NCI-H2227 (cell line): ENCODE data around the gene PMVK.
A peak's percentile ranks its signal among the peaks of the same experiment; 100 is the strongest.

ENCODE experiments used
- DNase-seq: peaks from one replicate; lab custom pipeline; 2025; ENCODE audit not compliant: unreplicated experiment; lab: John Stamatoyannopoulos, UW

PMVK gene

GRCh38 chr1:154967331-154967950 lies 30.9 kb upstream of the PMVK start:
- no peak for DNase-seq

- DNase-seq: no peak
Observed at GRCh38 chr1:154966111-154966510, 29.6 kb upstream of the PMVK start.

DNA sequence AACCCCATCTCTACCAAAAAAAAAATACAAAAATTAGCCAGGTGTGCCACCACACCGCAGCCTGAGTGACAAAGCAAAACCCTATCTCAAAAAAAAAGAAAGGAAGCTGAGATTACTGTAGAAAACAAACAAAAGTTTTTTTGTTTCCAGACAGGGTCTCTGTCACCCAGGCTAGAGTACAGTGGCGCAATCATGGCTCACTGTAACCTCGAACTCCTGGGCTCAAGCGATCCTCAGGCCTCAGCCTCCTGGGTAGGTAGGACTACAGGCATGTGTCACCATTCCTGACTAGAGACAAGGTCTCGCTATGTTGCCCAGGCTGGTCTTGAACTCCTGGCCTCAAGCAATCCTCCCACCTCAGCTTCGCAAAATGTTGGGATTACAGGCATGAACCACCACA lies 27.8 kb upstream of the PMVK start:
- no peak for DNase-seq

GRCh38 chr1:154963643-154964042 lies 27.1 kb upstream of the PMVK start:
- no peak for DNase-seq

DNA sequence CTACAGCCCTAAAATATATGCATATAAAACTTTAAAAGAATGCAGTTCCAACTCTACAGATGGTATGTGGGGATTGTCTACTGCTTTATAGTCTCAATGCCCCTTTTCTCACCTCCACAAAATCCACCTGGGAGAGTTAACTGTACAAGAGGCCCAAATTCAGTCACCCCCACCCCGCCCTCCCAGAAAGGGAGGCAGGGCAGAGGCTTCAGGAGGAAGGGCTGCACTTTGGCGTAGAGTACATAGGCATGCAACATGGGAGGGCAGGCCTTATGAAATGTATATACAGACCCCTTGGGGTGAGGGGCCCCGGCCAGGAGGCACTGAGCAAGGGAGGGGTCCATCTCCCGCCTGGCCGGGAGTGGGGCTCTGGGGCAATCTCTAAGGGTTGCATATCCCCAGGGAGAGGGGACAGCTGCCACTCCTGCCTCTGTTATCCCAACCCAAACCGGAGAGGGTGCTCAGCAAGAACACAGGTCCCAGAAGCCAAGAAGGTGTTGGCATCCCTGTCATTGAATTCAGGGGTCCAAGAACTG lies 26.3 kb upstream of the PMVK start:
- no peak for DNase-seq

DNA sequence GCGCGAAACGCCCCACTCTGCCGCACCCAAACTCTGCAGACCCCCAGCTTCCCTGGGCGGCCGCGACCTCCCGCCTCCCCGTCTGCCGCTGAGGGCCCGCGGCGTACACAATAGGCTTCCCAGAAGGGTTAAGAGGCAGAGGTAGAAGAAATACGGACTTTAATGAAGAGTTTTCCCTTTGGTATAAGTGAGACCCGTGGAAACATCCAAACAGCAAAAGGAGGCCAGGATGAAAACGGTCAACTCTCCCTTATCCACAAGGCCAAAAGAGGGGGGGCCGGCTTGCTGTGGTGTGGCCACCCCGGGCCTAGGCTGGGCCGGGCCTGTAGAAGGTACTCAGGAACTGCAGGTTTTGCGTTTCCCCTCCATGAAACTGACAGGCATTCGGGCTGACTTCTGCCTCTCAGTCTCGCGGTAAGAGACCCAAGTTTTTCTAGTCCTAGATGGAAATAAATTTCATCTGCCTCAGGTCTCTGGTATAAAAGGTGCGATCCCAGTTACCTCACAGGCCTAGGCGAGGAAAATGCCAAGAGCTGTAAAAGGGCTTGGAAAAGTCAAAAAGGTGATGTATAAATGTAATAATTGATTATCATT lies 25.7 kb upstream of the PMVK start:
- DNase-seq: no peak

- DNase-seq: peak; percentile 92
Observed at GRCh38 chr1:154961207-154962155, 25.0 kb upstream of the PMVK start, which contains the start of gene PYGO2. PYGO2 (minus strand) TSS chr1:154961782; CDS start chr1:154961576, 206 bp downstream.

GRCh38 chr1:154960446-154961136 lies 24.1 kb upstream of the PMVK start:
- no peak for DNase-seq

DNA sequence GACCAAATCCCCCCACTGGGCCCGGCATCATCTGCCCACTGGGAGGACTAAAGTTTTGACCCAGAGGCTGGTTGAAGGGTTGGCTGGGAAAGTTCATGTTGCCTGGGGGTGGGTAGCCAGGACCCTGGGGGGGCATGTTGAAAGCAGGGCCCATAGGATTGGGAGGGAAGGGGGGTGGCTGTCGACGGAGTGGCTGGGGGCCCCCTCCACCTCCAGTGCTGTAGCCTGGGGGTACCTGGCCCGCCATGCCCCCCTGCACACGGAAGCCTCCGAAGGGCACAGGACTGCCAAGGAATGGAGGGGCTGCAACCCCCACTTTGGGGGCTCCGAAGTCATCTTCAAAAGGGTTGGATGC lies 22.9 kb upstream of the PMVK start:
- no peak for DNase-seq

- DNase-seq: no peak
Observed at GRCh38 chr1:154958681-154959425, 22.3 kb upstream of the PMVK start.

GRCh38 chr1:154958036-154958435 lies 21.5 kb upstream of the PMVK start:
- no peak for DNase-seq

DNA sequence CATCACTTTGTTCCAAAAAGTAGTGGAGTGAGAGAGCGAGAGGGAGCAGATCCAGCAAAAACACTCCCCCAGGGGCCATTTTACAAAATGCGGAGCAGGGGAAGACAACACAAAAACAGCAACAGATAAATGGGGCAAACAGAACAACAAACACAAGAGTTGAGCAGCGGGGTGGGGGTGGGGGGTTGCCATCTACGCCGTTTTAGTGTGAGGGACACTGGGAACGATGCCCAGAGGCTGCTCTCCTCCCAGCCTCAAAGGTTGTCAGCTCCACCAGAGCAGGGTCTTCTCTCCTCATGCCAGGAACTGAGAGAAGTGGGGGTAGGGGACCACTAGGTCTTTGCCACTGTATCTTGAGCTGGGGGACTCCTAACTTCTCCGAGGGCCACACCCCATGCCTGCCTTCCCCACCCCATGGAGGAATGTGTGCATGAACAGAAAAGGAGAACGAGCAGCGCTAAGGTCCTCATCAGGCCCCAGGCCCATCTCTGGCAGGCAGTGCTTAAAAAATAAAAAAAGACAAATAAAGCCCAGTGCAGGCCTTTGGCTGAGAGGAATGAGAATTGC lies 20.7 kb upstream of the PMVK start:
- no peak for DNase-seq

- no peak for DNase-seq
Observed at GRCh38 chr1:154956544-154956941, 20.0 kb upstream of the PMVK start.

- peak; percentile 93 for DNase-seq
Observed at GRCh38 chr1:154955718-154956543, 19.4 kb upstream of the PMVK start, which contains the start of gene PBXIP1. PBXIP1 (minus strand) TSS chr1:154956099; CDS start chr1:154953721, 2,378 bp downstream.

DNA sequence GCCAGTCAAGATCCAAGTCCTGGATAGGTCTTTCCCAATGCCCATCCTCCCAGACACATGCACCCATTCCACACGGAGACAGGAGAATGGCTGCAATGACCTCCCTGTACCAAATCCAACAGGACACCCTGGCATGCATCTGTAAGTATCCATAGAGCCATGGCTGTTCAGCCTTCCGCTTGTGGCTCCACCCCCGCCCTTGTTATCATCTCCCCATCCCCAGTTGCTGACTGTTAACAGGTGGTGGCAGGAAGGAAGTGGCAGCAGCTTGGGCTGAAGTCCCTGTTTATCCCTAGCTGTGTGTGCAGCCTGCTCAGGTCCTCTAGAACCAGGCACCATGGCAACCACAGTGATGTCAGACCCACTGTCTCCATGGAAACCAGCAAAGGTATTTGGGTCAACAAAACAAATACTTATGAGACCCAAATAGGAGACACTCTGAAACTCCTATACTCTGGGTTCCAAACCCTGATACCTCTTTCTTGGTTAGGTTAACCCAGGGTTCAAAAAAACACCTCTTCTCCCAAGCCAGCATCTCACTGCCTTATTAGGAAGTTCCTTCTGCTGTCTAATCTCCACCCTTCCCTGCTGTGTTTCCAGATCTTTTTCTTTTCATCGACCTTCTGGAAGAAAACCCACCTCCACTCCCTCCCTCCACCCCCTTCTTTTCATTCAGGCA lies 18.7 kb upstream of the PMVK start:
- DNase-seq: peak; percentile 89

DNA sequence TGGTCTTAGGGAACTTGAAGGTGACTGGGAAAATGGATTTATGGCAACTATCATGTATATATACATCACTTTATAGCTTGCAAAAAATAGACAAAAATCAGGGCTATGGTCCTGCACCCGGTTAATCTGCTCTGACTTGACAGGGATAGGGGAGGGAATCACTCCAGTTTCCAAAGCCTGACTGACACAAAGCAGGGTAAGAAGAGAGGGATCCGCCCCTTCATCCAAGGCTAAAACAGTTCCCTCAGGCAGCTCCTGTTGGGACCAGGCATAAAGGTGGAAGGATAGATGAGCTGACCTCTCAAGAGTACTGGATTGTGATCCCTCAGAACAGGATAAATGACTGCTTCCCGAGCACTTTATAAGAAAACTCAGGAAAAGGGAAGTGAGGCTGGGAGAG lies 18.0 kb upstream of the PMVK start:
- DNase-seq: no peak

GRCh38 chr1:154953611-154954038 lies 17.1 kb upstream of the PMVK start:
- no peak for DNase-seq

DNA sequence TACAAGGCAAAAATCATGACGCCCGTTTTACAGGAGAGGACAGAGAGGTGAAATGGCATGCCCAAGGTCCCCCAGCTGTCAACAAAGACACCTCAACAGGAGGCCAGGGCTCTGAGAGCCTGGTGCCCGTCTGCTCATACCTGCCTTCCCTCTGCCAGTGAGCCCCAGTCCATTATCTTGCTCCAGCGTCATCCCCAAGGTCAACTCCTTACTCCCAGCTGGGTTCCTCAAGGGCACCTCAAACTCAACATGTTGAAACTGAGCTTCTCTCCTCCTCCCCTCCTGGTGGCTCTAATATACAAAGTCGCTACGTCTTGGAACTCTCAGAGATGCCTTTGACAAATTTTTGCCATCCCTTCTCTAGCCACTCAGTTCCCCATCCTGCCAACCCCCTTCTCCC lies 16.1 kb upstream of the PMVK start:
- no peak for DNase-seq
